SK-N-MC (cell line): Measurements from ENCODE around the gene OPN1MW.
"Not testable (repeated sequence)": the region's sequence is repeated elsewhere in the genome, so short reads cannot be mapped to it uniquely, and the experiment has no call there.

ENCODE experiments used
- EZH2 ChIP-seq: fragments of 200-600 bp; sonication (generic); IDR thresholded peaks from one replicate; pipeline ENCODE4 v1.6.1; 2017; ENCODE audit warnings: antibody characterized with exemption
- POLR2AphosphoS5 ChIP-seq: IDR thresholded peaks from 2 replicates; pipeline ENCODE4 v1.6.1; 2012; ENCODE audit warnings: mild to moderate bottlenecking, low read depth, low read length, borderline replicate concordance

DNA sequence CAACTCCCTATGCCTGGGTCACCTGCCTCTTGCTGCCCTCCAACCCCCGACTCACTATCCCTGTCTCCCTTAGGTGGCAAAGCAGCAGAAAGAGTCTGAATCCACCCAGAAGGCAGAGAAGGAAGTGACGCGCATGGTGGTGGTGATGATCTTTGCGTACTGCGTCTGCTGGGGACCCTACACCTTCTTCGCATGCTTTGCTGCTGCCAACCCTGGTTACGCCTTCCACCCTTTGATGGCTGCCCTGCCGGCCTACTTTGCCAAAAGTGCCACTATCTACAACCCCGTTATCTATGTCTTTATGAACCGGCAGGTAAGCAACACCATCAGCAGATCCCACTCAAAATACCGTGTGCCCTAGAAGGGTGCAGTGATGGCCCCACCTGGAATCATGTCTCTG, 26.2 kb upstream of the OPN1MW start:
- TF ChIP-seq EZH2, POLR2AphosphoS5: not testable (repeated sequence)
